Ovary (tissue), 9 donors: ENCODE data around the gene SMYD2. TPM values are rescaled to one million over a fixed set of nuclear protein-coding genes. Genes with fewer than 3 reads are reported as not detected.

Experiments used
- DNase-seq, 5 donors: peaks; one replicate each; pipeline ENCODE4 v3.0.0-alpha.2; 2019 to 2020
- H3K27ac ChIP-seq, 2 donors: fragments of 200-600 bp; one replicate each; pipeline versions ENCODE4 v1.5.1 to v1.8.0; 2019 to 2022
- H3K27me3 ChIP-seq: fragments of 200-600 bp; one replicate; pipeline ENCODE4 v1.8.0; 2022
- H3K36me3 ChIP-seq: fragments of 200-600 bp; sonication (generic); one replicate; pipeline ENCODE4 v1.5.1; 2019
- H3K4me1 ChIP-seq: one replicate; pipeline ENCODE4 v1.8.1; 2013; ENCODE audit warnings: mild to moderate bottlenecking, moderate library complexity; ENCODE audit not compliant: insufficient read depth
- H3K4me3 ChIP-seq: fragments of 200-600 bp; sonication (generic); one replicate; pipeline ENCODE4 v1.5.1; 2017
- H3K9me3 ChIP-seq, 2 donors: fragments of 200-600 bp in 1 of 2; sonication (generic) in 1 of 2; one replicate each; pipeline versions ENCODE4 v1.5.1 to v1.8.1; 2013 to 2019; ENCODE audit warnings: mild to moderate bottlenecking in 1 of 2, moderate library complexity in 1 of 2
- EP300 ChIP-seq: sonication (generic); formaldehyde crosslinking; IDR thresholded peaks from one replicate; pipeline ENCODE4 v1.6.1; 2017; ENCODE audit warnings: antibody characterized with exemption
- POLR2A ChIP-seq: fragments of 450-650 bp; IDR thresholded peaks from one replicate; pipeline ENCODE4 v1.6.1; 2017; ENCODE audit warnings: antibody characterized with exemption, mild to moderate bottlenecking, moderate library complexity
- WGBS, 3 donors: extraction: QIAGEN DNeasy Blood & Tissue Kit in 1 of 3; methylation state at CpG; one replicate each; pipeline versions ENCODE4 v1.1.5 to v1.1.7; 2013 to 2017; 5-methylcytosine and 5-hydroxymethylcytosine counted together
- intact Hi-C, 4 donors: fragments of 100-400 bp; cut with DNase I; formaldehyde crosslinking; loops; one replicate each; pipeline versions ENCODE4 v1.11.0 to v1.15.1; 2022 to 2023
- polyA plus RNA-seq, 2 donors: library from polyadenylated mRNA; stranded (reverse); fragments of 200-250 nt in 1 of 2; fragments of 350-450 nt in 1 of 2; fragmentation: Illumina TruSeq in 1 of 2; extraction: RNeasy Lipid Tissue Mini Kit (QIAGEN cat#74804) in 1 of 2; gene quantifications; one replicate each; pipeline ENCODE4 v1.2.3, GENCODE V29; 2013 to 2014
- total RNA-seq, 7 donors: library from RNA; depleted of rRNA in 2 of 7; stranded (reverse); fragments of >200 nt in 2 of 7; fragmentation: NEBNext Ultra II Directional in 3 of 7; extraction: Animal tissue kit (Norgen Biotek cat#: 25700) in 3 of 7; gene quantifications; one replicate each; pipeline versions ENCODE4 v1.1.0 to v1.2.4, GENCODE V29; 2016 to 2023
- TF ChIP-seq, protein P1 (sequence below), 3 donors: fragments of 450-650 bp in 2 of 3; fragments of 200-600 bp in 1 of 3; IDR thresholded peaks; one replicate each; pipeline versions ENCODE4 v1.5.1 to v1.8.0; 2016 to 2022; ENCODE audit warnings: antibody characterized with exemption in 3 of 3, mild to moderate bottlenecking in 1 of 3
- donor health status: DM: no; HTN: no; CAD: no; lungs with moderate emphysema.
- donor health status: DM: no; HTN: no; CAD: no.
- donor health status: Bipolar disorder and iron deficiency.
- donor health status: DM: yes; HTN: yes; CAD: no.
- donor health status: DM: no; HTN: no; CAD: no.
- donor health status: DM: yes; HTN: yes; CAD: no.

The SMYD2 gene
- total and polyA plus RNA-seq, 9 donors: 14.6 to 50.3 (median 17.2) TPM

DNA sequence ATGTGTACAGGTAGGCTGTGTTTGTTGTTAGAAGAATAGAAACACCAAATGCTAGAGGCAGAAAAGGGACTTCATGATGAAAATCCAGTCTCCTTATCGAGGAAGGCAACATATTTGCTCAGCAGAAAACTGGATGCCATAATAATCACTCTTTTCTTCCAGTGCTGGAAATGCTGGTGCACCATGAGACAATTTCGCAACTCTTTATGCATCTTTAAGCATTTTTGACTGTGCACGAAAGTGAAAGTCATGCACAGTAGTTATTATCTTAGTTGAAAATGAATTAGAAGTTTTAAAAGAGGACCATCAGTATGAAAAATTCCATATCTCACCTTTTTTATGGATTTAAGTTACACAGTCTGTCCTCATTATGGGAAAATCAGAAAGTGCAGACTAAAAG, 29.1 kb downstream of the SMYD2 start:
- intact Hi-C loops: no loop called here
- Histone ChIP-seq H3K36me3 (no peaks in the 10 kb centered on the region), H3K27ac (no peak overlapping the region), H3K9me3 (no peaks in the 10 kb centered on the region), H3K4me1 (peaks cover 1% of the 10 kb centered on the region), H3K4me3 (no peak overlapping the region), H3K27me3 (no peaks in the 10 kb centered on the region)
- WGBS, 3 donors: 72 to 80% (median 72%) methylated on average over 3 of the region's 3 CpGs
- TF ChIP-seq, protein P1, sequence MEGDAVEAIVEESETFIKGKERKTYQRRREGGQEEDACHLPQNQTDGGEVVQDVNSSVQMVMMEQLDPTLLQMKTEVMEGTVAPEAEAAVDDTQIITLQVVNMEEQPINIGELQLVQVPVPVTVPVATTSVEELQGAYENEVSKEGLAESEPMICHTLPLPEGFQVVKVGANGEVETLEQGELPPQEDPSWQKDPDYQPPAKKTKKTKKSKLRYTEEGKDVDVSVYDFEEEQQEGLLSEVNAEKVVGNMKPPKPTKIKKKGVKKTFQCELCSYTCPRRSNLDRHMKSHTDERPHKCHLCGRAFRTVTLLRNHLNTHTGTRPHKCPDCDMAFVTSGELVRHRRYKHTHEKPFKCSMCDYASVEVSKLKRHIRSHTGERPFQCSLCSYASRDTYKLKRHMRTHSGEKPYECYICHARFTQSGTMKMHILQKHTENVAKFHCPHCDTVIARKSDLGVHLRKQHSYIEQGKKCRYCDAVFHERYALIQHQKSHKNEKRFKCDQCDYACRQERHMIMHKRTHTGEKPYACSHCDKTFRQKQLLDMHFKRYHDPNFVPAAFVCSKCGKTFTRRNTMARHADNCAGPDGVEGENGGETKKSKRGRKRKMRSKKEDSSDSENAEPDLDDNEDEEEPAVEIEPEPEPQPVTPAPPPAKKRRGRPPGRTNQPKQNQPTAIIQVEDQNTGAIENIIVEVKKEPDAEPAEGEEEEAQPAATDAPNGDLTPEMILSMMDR (IDR thresholded peaks at IDR 0.05): no peak
- no peak for TF ChIP-seq POLR2A
- TF ChIP-seq EP300: no peak
- no peak for DNase-seq

DNA sequence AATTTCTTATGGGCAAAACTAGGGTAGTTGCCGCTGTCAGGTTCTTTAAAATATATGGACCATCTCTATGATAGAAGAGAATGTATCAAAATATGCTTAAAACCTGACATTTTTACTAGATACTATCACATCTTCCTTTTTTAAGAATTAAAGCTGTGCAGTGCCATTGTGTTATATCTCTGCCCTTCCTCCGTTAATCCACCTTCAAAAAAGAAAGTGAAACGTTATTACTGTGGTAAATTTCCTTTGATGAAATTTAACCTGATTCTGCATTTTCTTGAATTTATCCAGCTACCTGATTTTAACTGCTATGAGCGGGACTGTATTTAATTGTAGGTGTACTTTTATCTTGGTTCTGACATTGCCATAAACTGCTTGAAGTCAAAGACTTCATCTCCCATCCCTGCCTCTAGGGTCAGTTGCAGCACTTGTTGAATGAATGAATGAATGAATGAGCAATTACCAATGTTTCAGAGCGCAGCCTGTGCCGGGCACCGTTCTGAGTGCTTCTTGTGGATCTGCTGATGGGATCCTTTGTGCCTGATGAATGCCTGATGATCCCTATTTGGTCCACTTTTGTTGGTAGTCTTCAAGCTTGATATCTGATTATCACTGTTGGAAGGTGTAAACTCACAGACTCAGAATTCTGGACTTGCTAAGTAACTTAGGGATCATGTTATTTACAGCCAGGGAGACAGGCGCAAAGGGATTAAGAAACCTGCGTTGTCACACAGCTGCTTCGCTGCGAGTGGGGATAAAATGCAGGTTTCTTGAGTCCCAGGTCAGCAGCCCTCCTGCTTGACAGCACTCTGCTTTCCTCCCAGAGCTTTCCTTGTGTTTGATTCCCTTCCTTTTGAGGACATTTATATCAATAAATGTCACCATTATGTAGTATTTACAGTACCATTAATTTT, 30.1 kb downstream of the SMYD2 start:
- WGBS, 3 donors: 81 to 83% (median 82%) methylated on average over 11 of the region's 11 CpGs
- TF ChIP-seq, protein P1 (IDR thresholded peaks at IDR 0.05): no peak
- TF ChIP-seq EP300 (no peak), POLR2A (no peak)

DNA sequence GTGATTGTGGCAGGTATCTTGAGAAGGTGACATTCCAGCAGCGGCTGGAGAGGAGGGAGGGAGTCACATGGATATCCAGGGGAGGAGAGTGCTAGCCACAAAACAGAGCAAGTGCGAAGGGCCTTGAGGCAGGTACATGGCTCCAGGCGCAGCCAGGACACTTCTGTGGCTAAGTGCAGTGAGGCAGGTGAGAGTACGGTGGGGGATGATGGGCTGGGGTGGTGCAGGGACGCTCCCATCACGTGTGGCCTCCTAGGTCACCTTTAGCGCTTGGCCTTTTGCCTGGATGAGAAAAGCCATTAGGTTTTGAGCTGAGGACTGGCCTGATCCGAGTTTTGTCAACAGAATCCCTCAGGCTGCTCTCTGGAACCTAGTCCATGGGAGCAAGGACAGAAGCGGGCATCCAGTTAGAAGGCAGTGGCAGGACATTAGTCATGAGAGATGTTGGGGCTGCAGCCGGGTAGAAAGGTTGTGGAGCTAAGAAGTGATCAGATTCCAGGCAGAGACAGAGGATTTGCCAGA, 31.6 kb downstream of the SMYD2 start:
- H3K27ac ChIP-seq: no peak overlapping the region
- no peaks in the 10 kb centered on the region for H3K36me3 ChIP-seq
- 92 to 93% (median 92%) methylated on average over 10 of the region's 10 CpGs for WGBS, 3 donors
- TF ChIP-seq EP300 (no peak), POLR2A (no peak)
- TF ChIP-seq, protein P1 (IDR thresholded peaks at IDR 0.05): no peak
- no peak overlapping the region for H3K4me3 ChIP-seq
- no peaks in the 10 kb centered on the region for H3K27me3 ChIP-seq
- no peak for DNase-seq
- intact Hi-C loops: no loop called here
- no peaks in the 10 kb centered on the region for H3K9me3 ChIP-seq
- peaks cover 1% of the 10 kb centered on the region for H3K4me1 ChIP-seq

More for the DNA sequence above, 30.1 kb downstream of the SMYD2 start:
- Histone ChIP-seq H3K27me3 (no peaks in the 10 kb centered on the region), H3K4me3 (no peak overlapping the region), H3K4me1 (peaks cover 1% of the 10 kb centered on the region), H3K27ac (no peak overlapping the region), H3K9me3 (no peaks in the 10 kb centered on the region), H3K36me3 (no peaks in the 10 kb centered on the region)
- DNase-seq: no peak
- intact Hi-C loops: no loop called here

DNA sequence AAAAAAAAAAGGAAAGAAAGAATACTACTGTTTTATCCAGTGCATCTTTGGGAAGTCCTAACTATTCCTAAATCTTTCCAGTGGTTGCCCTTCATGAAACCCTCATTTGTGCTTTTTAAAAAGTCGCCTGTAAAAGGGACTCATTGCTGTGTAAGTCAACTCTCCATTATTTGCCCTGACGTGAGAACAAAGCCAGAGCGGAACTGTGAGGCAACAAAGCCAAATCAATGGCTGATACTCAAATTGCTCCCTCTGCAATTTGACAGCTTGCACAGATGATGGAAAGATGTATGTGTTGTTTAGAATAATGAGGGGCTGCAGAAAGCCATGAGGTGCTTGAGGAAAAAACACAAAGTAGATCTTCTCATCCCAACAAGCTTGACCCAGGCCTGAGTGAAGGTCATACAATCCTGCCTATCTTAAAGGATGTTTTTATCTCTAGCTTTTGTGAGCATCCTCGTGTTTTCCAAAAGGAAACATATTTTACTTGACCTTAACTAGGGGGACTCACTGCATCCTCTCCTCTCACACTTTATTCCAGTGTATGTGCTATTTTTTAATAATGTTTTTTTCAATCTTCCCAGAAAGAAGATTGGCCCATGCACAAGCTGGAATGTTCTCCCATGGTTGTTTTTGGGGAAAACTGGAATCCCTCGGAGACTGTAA, 33.4 kb downstream of the SMYD2 start:
- H3K9me3 ChIP-seq: no peaks in the 10 kb centered on the region
- intact Hi-C loops: no loop called here
- 70 to 75% (median 74%) methylated on average over 5 of the region's 5 CpGs for WGBS, 3 donors

More for the DNA sequence above, 33.4 kb downstream of the SMYD2 start:
- peaks cover 3% of the 10 kb centered on the region for H3K4me1 ChIP-seq
- H3K27ac ChIP-seq: no peak overlapping the region
- TF ChIP-seq, protein P1 (IDR thresholded peaks at IDR 0.05): no peak
- TF ChIP-seq POLR2A: no peak
- TF ChIP-seq EP300: no peak
- DNase-seq: no peak
- no peaks in the 10 kb centered on the region for H3K27me3 ChIP-seq
- no peak overlapping the region for H3K4me3 ChIP-seq
- no peaks in the 10 kb centered on the region for H3K36me3 ChIP-seq
